Heart left ventricle (tissue), 16 donors: ENCODE measurements around the gene BEX1. TPM values are rescaled to one million over a fixed set of nuclear protein-coding genes. Genes with fewer than 3 reads are reported as not detected.

Experiments used
- ATAC-seq, 4 donors: fragments of 200-7000 bp; cut with Tn5 transposase; one replicate each; pipeline ENCODE4 v1.9.1; 2020 to 2022; ENCODE audit warnings: moderate library complexity in 4 of 4, mild to moderate bottlenecking in 3 of 4, moderate number of reproducible peaks in 1 of 4
- DNase-seq, 5 donors: peaks; one replicate each; pipeline ENCODE4 v3.0.0-alpha.2; 2020
- H3K27ac ChIP-seq, 12 donors: fragments of 200-600 bp; sonication (generic) in 4 of 12; one replicate each; pipeline versions ENCODE4 v1.5.0 to v1.8.0; 2016 to 2022; ENCODE audit warnings: mild to moderate bottlenecking in 2 of 12
- H3K27me3 ChIP-seq, 9 donors: fragments of 200-600 bp; sonication (generic) in 2 of 9; one replicate each; pipeline versions ENCODE4 v1.5.1 to v1.8.0; 2016 to 2022; ENCODE audit warnings: mild to moderate bottlenecking in 3 of 9
- H3K36me3 ChIP-seq, 9 donors: fragments of 200-600 bp; sonication (generic) in 2 of 9; one replicate each; pipeline versions ENCODE4 v1.5.0 to v1.8.0; 2018 to 2022; ENCODE audit warnings: mild to moderate bottlenecking in 2 of 9
- H3K4me1 ChIP-seq, 12 donors: fragments of 200-600 bp; sonication (generic) in 4 of 12; one replicate each; pipeline versions ENCODE4 v1.5.0 to v1.8.0; 2016 to 2022; ENCODE audit warnings: mild to moderate bottlenecking in 3 of 12
- H3K4me3 ChIP-seq, 12 donors: fragments of 200-600 bp; sonication (generic) in 4 of 12; one replicate each; pipeline versions ENCODE4 v1.5.0 to v1.8.0; 2017 to 2022; ENCODE audit warnings: mild to moderate bottlenecking in 9 of 12, moderate library complexity in 4 of 12
- H3K9me3 ChIP-seq, 12 donors: fragments of 200-600 bp; sonication (generic) in 4 of 12; one replicate each; pipeline versions ENCODE4 v1.5.0 to v1.8.0; 2016 to 2022; ENCODE audit warnings: mild to moderate bottlenecking in 1 of 12
- POLR2A ChIP-seq, 2 donors: fragments of 450-650 bp; IDR thresholded peaks; one replicate each; pipeline ENCODE4 v1.6.1; 2017; ENCODE audit warnings: antibody characterized with exemption in 2 of 2, mild to moderate bottlenecking in 2 of 2, moderate library complexity in 2 of 2
- WGBS, 4 donors: extraction: QIAGEN DNeasy Blood & Tissue Kit in 2 of 4; methylation state at CpG; one replicate each; pipeline versions ENCODE4 v1.1.5 to v1.1.7; 2013 to 2018; 5-methylcytosine and 5-hydroxymethylcytosine counted together
- intact Hi-C, 10 donors: fragments of 100-400 bp; cut with DNase I; formaldehyde crosslinking; loops; one replicate each; pipeline versions ENCODE4 v1.11.1 to v1.14.2; 2022
- polyA plus RNA-seq, 2 donors: library from polyadenylated mRNA; stranded (reverse); fragments of 200-250 nt; gene quantifications; one replicate each; pipeline ENCODE4 v1.2.3, GENCODE V29; 2013
- total RNA-seq, 9 donors: library from RNA; depleted of rRNA in 2 of 9; stranded (reverse); fragments of >200 nt in 2 of 9; fragmentation: NEBNext Ultra II Directional in 3 of 9; extraction: Animal tissue kit (Norgen Biotek cat#: 25700) in 3 of 9; gene quantifications; one replicate each; pipeline versions ENCODE4 v1.1.0 to v1.2.4, GENCODE V29; 2016 to 2023
- TF ChIP-seq, protein P1 (sequence below), 12 donors: fragments of 200-600 bp; sonication (generic) in 4 of 12; IDR thresholded peaks; one replicate each; pipeline versions ENCODE4 v1.5.0 to v1.8.0; 2018 to 2022; ENCODE audit warnings: antibody characterized with exemption in 12 of 12, mild to moderate bottlenecking in 5 of 12
- donor health status: ischemic (EF 13 %, LVEDD 7.1; RV severe dilation, severe dysfunction).
- donor health status: healthy with polysubstance abuse.
- donor health status: DM: no; HTN: yes; CAD: no.
- donor health status: DM: no; HTN: no; CAD: no.
- donor health status: ischemic (EF 25% LVEDD 6.9; RV normal size, moderate dysfunction).
- donor health status: ischemic (EF 25% LVEDD 5.7; RV mildly dilated, moderate dysfunction).
- donor health status: healthy.
- donor health status: DM: yes; HTN: yes; CAD: no.
- donor health status: ischemic (EF 35%, LVEDD 5.7; RV mildly dilated, moderate dysfunction).
- donor health status: nonischemic (EF 11% LVEDD 7.7; RV severe dilation, severe dysfunction).
- donor health status: DM: yes; HTN: yes; CAD: no.
- donor health status: PGD.
- donor health status: ischemic (EF 29% LVEDD 5.4; RV normal size, mild dysfunction).
- donor health status: nonischemic (EF 23%, LVEDD 6.1; RV moderate dilation, normal function).

The BEX1 gene
- total and polyA plus RNA-seq, 11 donors, result 0.42 to 17.6 (median 3.5) TPM

DNA sequence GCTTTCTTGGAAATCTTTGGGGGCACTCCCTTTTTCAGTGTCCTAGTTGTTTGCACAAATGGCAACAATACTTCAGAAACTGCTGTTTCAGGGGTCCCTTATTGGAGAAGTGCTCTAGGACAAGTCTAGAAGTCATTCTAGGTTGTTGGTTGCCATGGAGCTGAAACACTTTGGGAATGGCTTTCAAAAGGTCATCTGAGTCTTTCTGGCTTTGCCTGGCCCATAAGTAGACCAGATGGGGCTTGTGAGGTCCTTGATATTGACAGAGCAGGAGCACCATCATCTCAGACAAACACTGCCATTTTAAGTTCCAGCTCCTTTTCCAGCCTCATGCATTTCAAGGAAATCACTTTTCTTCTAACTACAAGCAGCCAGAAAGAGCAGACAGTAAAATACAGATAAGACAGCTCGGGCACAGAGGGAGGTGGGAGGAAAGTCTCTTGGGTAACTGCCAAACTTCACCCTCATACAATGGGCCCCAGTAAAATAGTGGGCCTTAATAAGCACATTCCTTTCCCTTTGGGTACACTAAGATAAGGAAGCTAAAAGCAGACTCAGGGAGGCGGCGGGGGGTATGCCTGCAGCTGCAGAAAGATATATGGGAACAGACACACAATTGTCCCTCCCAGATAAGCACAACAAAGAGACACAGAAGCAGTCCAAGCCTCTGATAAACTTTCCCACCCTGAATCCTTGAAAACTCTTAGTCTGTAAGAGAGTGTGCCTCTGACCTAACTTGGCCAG is 37.5 kb upstream of the BEX1 start:
- peaks cover 0 to 5% (median 0%) of the 10 kb centered on the region in 12 donors for H3K4me1 ChIP-seq
- intact Hi-C loops, result no loop called here
- no peak overlapping the region for H3K4me3 ChIP-seq
- DNase-seq (no peak), ATAC-seq (peak in 3 of 4 donors; percentile 45 to 68 (median 61))
- H3K36me3 ChIP-seq, result no peaks in the 10 kb centered on the region
- no peak for TF ChIP-seq POLR2A (IDR thresholded peaks at IDR 0.05)
- TF ChIP-seq, protein P1, sequence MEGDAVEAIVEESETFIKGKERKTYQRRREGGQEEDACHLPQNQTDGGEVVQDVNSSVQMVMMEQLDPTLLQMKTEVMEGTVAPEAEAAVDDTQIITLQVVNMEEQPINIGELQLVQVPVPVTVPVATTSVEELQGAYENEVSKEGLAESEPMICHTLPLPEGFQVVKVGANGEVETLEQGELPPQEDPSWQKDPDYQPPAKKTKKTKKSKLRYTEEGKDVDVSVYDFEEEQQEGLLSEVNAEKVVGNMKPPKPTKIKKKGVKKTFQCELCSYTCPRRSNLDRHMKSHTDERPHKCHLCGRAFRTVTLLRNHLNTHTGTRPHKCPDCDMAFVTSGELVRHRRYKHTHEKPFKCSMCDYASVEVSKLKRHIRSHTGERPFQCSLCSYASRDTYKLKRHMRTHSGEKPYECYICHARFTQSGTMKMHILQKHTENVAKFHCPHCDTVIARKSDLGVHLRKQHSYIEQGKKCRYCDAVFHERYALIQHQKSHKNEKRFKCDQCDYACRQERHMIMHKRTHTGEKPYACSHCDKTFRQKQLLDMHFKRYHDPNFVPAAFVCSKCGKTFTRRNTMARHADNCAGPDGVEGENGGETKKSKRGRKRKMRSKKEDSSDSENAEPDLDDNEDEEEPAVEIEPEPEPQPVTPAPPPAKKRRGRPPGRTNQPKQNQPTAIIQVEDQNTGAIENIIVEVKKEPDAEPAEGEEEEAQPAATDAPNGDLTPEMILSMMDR (IDR thresholded peaks at IDR 0.05), result no peak
- H3K9me3 ChIP-seq, result no peaks in the 10 kb centered on the region
- WGBS, 4 donors, result 9 to 31% (median 17%) methylated on average over 3 of the region's 3 CpGs
- peak overlapping the region in 3 of 12 donors; percentile 9 to 24 (median 24) for H3K27ac ChIP-seq
- peaks cover 0 to 6% (median 0%) of the 10 kb centered on the region in 9 donors for H3K27me3 ChIP-seq

DNA sequence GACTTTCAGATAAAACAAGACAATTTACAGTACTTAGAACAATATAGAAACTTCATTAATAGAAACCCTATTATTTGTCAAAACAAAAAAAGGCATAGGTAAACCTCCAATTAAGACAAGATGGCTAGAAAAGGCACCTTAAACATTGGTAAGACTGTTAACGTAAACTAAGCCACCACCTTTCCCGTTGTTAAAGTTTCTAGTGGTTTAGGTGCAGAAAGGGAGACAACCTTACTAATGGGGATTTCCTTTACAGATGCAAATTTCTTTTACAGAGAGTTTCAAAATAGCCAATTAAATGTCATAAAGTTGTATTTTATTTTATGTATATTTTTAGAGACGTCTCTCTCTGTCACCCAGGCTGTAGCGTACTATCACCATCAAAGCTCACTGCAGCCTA is 36.5 kb upstream of the BEX1 start:
- Histone ChIP-seq H3K36me3 (no peaks in the 10 kb centered on the region), H3K9me3 (no peaks in the 10 kb centered on the region), H3K4me3 (no peak overlapping the region), H3K27me3 (peaks cover 0 to 4% (median 0%) of the 10 kb centered on the region in 9 donors), H3K27ac (no peak overlapping the region), H3K4me1 (peaks cover 0 to 5% (median 0%) of the 10 kb centered on the region in 12 donors)
- intact Hi-C loops, result no loop called here
- no peak for TF ChIP-seq POLR2A (IDR thresholded peaks at IDR 0.05)
- TF ChIP-seq, protein P1 (IDR thresholded peaks at IDR 0.05), result no peak
- no peak for DNase-seq
- no peak for ATAC-seq
- WGBS, 4 donors, result 80 to 96% (median 90%) methylated on average over 4 of the region's 4 CpGs

DNA sequence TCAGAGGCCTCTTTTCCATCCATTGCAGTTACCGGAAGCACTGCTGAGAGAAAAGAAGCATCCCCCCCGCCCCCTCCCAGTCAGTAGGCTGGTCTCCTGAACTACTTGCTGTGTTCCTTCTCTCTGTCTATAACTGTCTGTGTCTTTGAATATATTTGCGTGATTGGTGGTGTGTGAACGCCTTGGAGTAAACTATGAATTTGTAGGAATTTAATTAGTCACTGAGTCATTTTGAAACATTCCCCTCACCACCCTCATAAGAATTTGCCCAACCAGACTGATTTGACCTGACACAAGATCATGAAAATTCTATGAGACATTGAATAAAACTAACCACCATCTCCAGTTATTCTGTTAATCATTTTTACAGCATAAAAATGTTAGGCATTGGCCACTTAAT is 35.7 kb upstream of the BEX1 start:
- no peak for ATAC-seq
- peaks cover 0 to 5% (median 0%) of the 10 kb centered on the region in 12 donors for H3K4me1 ChIP-seq
- no peak overlapping the region for H3K27ac ChIP-seq
- H3K9me3 ChIP-seq, result no peaks in the 10 kb centered on the region
- peaks cover 0 to 3% (median 0%) of the 10 kb centered on the region in 9 donors for H3K27me3 ChIP-seq
- H3K4me3 ChIP-seq, result no peak overlapping the region
- WGBS, 4 donors, result 84 to 88% (median 86%) methylated on average over 4 of the region's 4 CpGs
- TF ChIP-seq, protein P1 (IDR thresholded peaks at IDR 0.05), result no peak
- TF ChIP-seq POLR2A (IDR thresholded peaks at IDR 0.05), result no peak
- H3K36me3 ChIP-seq, result no peaks in the 10 kb centered on the region
- intact Hi-C loops, result no loop called here
- DNase-seq, result no peak

DNA sequence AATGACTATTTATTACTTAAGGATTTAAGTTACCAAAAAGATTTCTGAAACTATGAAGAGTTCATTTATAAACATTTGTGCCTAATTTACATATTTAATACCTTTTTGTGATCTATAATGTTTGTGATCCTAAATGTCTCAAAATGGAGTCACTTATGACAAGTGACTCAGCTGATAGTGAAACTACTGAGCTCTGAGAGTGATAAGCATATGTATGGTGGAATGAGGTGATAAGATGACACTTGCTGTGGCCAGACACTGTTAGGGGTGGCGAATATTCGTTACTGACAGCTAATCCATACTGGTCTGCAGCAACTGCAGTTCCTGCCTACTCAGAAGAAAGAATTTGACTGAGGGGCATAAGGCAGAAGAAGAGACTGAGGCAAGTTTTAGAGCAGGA is 34.5 kb upstream of the BEX1 start:
- WGBS, 4 donors, result 54 to 57% (median 56%) methylated on average over 2 of the region's 2 CpGs
- Histone ChIP-seq H3K27me3 (peaks cover 0 to 2% (median 0%) of the 10 kb centered on the region in 9 donors), H3K27ac (no peak overlapping the region), H3K9me3 (no peaks in the 10 kb centered on the region), H3K4me3 (no peak overlapping the region), H3K4me1 (peaks cover 0 to 5% (median 0%) of the 10 kb centered on the region in 12 donors), H3K36me3 (no peaks in the 10 kb centered on the region)
- intact Hi-C loops, result no loop called here
- TF ChIP-seq, protein P1 (IDR thresholded peaks at IDR 0.05), result no peak
- no peak for TF ChIP-seq POLR2A (IDR thresholded peaks at IDR 0.05)
- DNase-seq, result no peak
- no peak for ATAC-seq
